ENCODE measurements around the gene KCNIP2. TPM values are rescaled to one million over a fixed set of nuclear protein-coding genes. Genes with fewer than 3 reads are reported as not detected.

The KCNIP2 gene
- total and polyA plus RNA-seq, 2 of the 13 experiments (the other 11 are each of a cell fraction or from before 2014, with no cell fraction given) = 0.42 to 0.70 TPM

- ChIA-PET POLR2A (no interaction called here), CTCF (ENCODE audit: low intra/inter-chr PET ratio, low total read pairs) (no interaction called here)
- Histone ChIP-seq H4K20me1 (ENCODE audit: insufficient read depth, low read length) (no peaks in the 10 kb centered on the region), H3K36me3 (replicated peaks in 1 of 2; ENCODE audit: control insufficient read depth in 1 of 2, insufficient read depth in 2 of 2, low read length in 2 of 2) (peaks cover 5 to 12% of the 10 kb centered on the region in 2 experiments; a peak in 4 of 5 replicates), H3K9me3 (ENCODE audit: low read length) (no peaks in the 10 kb centered on the region), H3K4me1 (ENCODE audit: insufficient read depth, low read length) (no peaks in the 10 kb centered on the region), H3K79me2 (ENCODE audit: insufficient read depth, low read length) (no peaks in the 10 kb centered on the region), H3K4me2 (ENCODE audit: low read depth, low read length) (no peak overlapping the region), H3K27ac (ENCODE audit: extremely low read length, insufficient read depth, low read length) (no peak overlapping the region), H3K27me3 (ENCODE audit: control insufficient read depth in 1 of 2, insufficient read depth in 2 of 2, low read length in 2 of 2) (no peaks in the 10 kb centered on the region), H3K4me3 (replicated peaks in 1 of 3; ENCODE audit: insufficient read depth in 1 of 3, low read depth in 2 of 3, low read length in 3 of 3) (no peak overlapping the region), H2AFZ (ENCODE audit: low read length) (no peak overlapping the region), H3K9ac (ENCODE audit: insufficient read depth, low read depth, low read length) (no peak overlapping the region)
- no TSS peak for BruUV-seq (replicated peaks)
- ATAC-seq (no peak), DNase-seq (ENCODE audit: low spot score) (no peak), FAIRE-seq (no peak)
- TF ChIP-seq SP1 (IDR thresholded peaks at IDR 0.05) (no peak), SP1 (CRISPR knock-in tag; IDR thresholded peaks at IDR 0.05) (no peak)
- 98% methylated on average over 4 of the region's 4 CpGs for WGBS (ENCODE audit: low lambda C conversion rate)
- intact Hi-C loops (cut with micrococcal nuclease; ENCODE audit: unreplicated experiment) (no loop called here), in situ Hi-C loops (cut with HindIII; ENCODE audit: extremely low pct_ligation_motif_present, low pct_unique_long_range_greater_than_20kb) (no loop called here)
Observed at GRCh38 chr10:101851411-101852116, 8.0 kb upstream of the KCNIP2 start.

DNA sequence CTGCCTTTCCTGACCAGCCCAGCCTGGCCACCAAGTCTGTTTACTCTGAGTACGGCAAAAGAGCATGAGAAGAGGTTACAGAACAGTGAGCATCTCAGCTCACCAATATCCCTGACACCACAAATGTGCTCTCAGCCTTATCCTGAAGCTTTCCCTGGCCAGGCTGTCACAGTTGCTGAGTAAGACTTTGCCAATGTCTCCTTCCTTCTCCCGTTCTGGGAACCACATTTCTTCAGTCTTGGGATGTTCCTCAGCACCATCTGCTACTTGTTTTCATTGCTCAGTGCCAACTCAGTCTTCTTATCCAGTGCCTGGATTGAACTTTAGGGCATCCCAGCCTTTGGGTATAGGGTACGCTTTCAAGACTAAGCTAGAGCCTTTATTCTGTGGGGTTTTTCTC, 7.1 kb upstream of the KCNIP2 start:
- DNase-seq (ENCODE audit: low spot score) (no peak), ATAC-seq (no peak), FAIRE-seq (no peak)
- H3K79me2 ChIP-seq (ENCODE audit: insufficient read depth, low read length) = no peaks in the 10 kb centered on the region
- no peak overlapping the region for H3K27ac ChIP-seq (ENCODE audit: extremely low read length, insufficient read depth, low read length)
- H3K36me3 ChIP-seq (replicated peaks in 1 of 2; ENCODE audit: control insufficient read depth in 1 of 2, insufficient read depth in 2 of 2, low read length in 2 of 2) = peaks cover 5 to 12% of the 10 kb centered on the region in 2 experiments; a peak in 4 of 5 replicates
- H3K4me2 ChIP-seq (ENCODE audit: low read depth, low read length) = no peak overlapping the region
- no peaks in the 10 kb centered on the region for H3K27me3 ChIP-seq (ENCODE audit: control insufficient read depth in 1 of 2, insufficient read depth in 2 of 2, low read length in 2 of 2)
- 91% methylated on average over 3 of the region's 3 CpGs for WGBS (ENCODE audit: low lambda C conversion rate)
- intact Hi-C loops (cut with micrococcal nuclease; ENCODE audit: unreplicated experiment) (no loop called here), in situ Hi-C loops (cut with HindIII; ENCODE audit: extremely low pct_ligation_motif_present, low pct_unique_long_range_greater_than_20kb) (no loop called here)
- H2AFZ ChIP-seq (ENCODE audit: low read length) = no peak overlapping the region
- BruUV-seq (replicated peaks) = no TSS peak
- ChIA-PET POLR2A (no interaction called here), CTCF (ENCODE audit: low intra/inter-chr PET ratio, low total read pairs) (no interaction called here)
- H3K9ac ChIP-seq (ENCODE audit: insufficient read depth, low read depth, low read length) = no peak overlapping the region
- TF ChIP-seq, protein P1, sequence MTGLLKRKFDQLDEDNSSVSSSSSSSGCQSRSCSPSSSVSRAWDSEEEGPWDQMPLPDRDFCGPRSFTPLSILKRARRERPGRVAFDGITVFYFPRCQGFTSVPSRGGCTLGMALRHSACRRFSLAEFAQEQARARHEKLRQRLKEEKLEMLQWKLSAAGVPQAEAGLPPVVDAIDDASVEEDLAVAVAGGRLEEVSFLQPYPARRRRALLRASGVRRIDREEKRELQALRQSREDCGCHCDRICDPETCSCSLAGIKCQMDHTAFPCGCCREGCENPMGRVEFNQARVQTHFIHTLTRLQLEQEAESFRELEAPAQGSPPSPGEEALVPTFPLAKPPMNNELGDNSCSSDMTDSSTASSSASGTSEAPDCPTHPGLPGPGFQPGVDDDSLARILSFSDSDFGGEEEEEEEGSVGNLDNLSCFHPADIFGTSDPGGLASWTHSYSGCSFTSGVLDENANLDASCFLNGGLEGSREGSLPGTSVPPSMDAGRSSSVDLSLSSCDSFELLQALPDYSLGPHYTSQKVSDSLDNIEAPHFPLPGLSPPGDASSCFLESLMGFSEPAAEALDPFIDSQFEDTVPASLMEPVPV (CRISPR knock-in tag; IDR thresholded peaks at IDR 0.05) = no peak
- TF ChIP-seq, protein P2, sequence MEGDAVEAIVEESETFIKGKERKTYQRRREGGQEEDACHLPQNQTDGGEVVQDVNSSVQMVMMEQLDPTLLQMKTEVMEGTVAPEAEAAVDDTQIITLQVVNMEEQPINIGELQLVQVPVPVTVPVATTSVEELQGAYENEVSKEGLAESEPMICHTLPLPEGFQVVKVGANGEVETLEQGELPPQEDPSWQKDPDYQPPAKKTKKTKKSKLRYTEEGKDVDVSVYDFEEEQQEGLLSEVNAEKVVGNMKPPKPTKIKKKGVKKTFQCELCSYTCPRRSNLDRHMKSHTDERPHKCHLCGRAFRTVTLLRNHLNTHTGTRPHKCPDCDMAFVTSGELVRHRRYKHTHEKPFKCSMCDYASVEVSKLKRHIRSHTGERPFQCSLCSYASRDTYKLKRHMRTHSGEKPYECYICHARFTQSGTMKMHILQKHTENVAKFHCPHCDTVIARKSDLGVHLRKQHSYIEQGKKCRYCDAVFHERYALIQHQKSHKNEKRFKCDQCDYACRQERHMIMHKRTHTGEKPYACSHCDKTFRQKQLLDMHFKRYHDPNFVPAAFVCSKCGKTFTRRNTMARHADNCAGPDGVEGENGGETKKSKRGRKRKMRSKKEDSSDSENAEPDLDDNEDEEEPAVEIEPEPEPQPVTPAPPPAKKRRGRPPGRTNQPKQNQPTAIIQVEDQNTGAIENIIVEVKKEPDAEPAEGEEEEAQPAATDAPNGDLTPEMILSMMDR (CRISPR knock-in tag; IDR thresholded peaks at IDR 0.05) = no peak
- no peak for TF ChIP-seq JARID2 (CRISPR knock-in tag; IDR thresholded peaks at IDR 0.05; ENCODE audit: insufficient replicate concordance)
- no peak for TF ChIP-seq ETV6 (CRISPR knock-in tag; conservative IDR thresholded peaks at IDR 0.05)
- TF ChIP-seq GATAD1 (CRISPR knock-in tag; IDR thresholded peaks at IDR 0.05) = no peak
- no peak for TF ChIP-seq FIP1L1 (IDR thresholded peaks at IDR 0.05; ENCODE audit: borderline replicate concordance, insufficient read depth, low read depth, low read length)
- H3K4me3 ChIP-seq (replicated peaks in 1 of 3; ENCODE audit: insufficient read depth in 1 of 3, low read depth in 2 of 3, low read length in 3 of 3) = no peak overlapping the region
- H4K20me1 ChIP-seq (ENCODE audit: insufficient read depth, low read length) = no peaks in the 10 kb centered on the region
- H3K9me3 ChIP-seq (ENCODE audit: low read length) = no peaks in the 10 kb centered on the region
- H3K4me1 ChIP-seq (ENCODE audit: insufficient read depth, low read length) = no peaks in the 10 kb centered on the region
